SK-N-SH (cell line): Measurements from ENCODE around the gene RASL10A. TPM values are rescaled to one million over a fixed set of nuclear protein-coding genes. Genes with fewer than 3 reads are reported as not detected.

Experiments used
- CTCF ChIA-PET: fragments of 300-600, 350-600 bp; formaldehyde crosslinking; extraction: SDS; loops from one replicate; lab custom pipeline; 2021; lab: Yijun Ruan, JAX
- POLR2A ChIA-PET: fragments of 350-600 bp; sonication (Branson Sonifier 250); formaldehyde crosslinking; extraction: SDS; loops from one replicate; lab custom pipeline; 2020; ENCODE audit warnings: antibody characterized with exemption, inconsistent platforms; lab: Yijun Ruan, JAX
- DNase-seq: peaks from one replicate; pipeline ENCODE4 v3.0.0; 2012
- H2AFZ ChIP-seq: fragments of 200-600 bp; sonication (generic); 2 replicates; pipeline ENCODE4 v1.8.1; 2016; ENCODE audit warnings: antibody characterized with exemption, mild to moderate bottlenecking, low read depth
- H3F3A ChIP-seq: fragments of 200-600 bp; sonication (generic); replicated peaks from 2 replicates; pipeline ENCODE3; 2016; ENCODE audit warnings: antibody characterized with exemption, mild to moderate bottlenecking; ENCODE audit not compliant: insufficient read depth
- H3K27ac ChIP-seq, 2 experiments: fragments of 200-500 bp in 1 of 2; fragments of 200-600 bp in 1 of 2; sonication (Bioruptor generic) in 1 of 2; sonication (generic), shearing (Covaris generic) in 1 of 2; 2 replicates each; pipeline versions ENCODE4 v1.5.1 to v1.6.1; 2014 to 2016; ENCODE audit warnings: low read depth in 2 of 2, inconsistent platforms in 1 of 2, low read length in 1 of 2, mild to moderate bottlenecking in 1 of 2, mixed read lengths in 1 of 2
- H3K27me3 ChIP-seq: fragments of 200-600 bp; sonication (generic), shearing (Covaris generic); 2 replicates; pipeline ENCODE4 v1.6.1; 2016; ENCODE audit warnings: mixed run types; ENCODE audit not compliant: insufficient read depth
- H3K36me3 ChIP-seq, 2 experiments: fragments of 200-500 bp in 1 of 2; fragments of 200-600 bp in 1 of 2; sonication (Bioruptor generic) in 1 of 2; sonication (generic) in 1 of 2; replicated peaks in 1 of 2; 2 replicates each; pipeline versions ENCODE3 to v1.5.1; 2014 to 2016; ENCODE audit warnings: low read length in 1 of 2, mild to moderate bottlenecking in 1 of 2; ENCODE audit not compliant: insufficient read depth in 2 of 2, control insufficient read depth in 1 of 2
- H3K4me1 ChIP-seq, 2 experiments: fragments of 200-500 bp in 1 of 2; fragments of 200-600 bp in 1 of 2; sonication (Bioruptor generic) in 1 of 2; sonication (generic), shearing (Covaris generic) in 1 of 2; 2 replicates each; pipeline versions ENCODE4 v1.5.1 to v1.6.1; 2014 to 2016; ENCODE audit warnings: low read depth in 1 of 2, low read length in 1 of 2, mixed run types in 1 of 2; ENCODE audit not compliant: insufficient read depth in 2 of 2, control insufficient read depth in 1 of 2
- H3K4me2 ChIP-seq: fragments of 200-600 bp; sonication (generic), shearing (Covaris generic); 2 replicates; pipeline ENCODE4 v1.6.1; 2017; ENCODE audit warnings: mixed run types
- H3K4me3 ChIP-seq, 2 experiments: fragments of 200-500 bp in 1 of 2; fragments of 200-600 bp in 1 of 2; sonication (Bioruptor generic) in 1 of 2; sonication (generic), shearing (Covaris generic) in 1 of 2; 2 replicates each; pipeline versions ENCODE4 v1.5.1 to v1.8.1; 2014 to 2016; ENCODE audit warnings: low read depth in 2 of 2, inconsistent platforms in 1 of 2, low read length in 1 of 2, mild to moderate bottlenecking in 1 of 2, mixed read lengths in 1 of 2, moderate library complexity in 1 of 2
- H3K79me2 ChIP-seq: fragments of 200-600 bp; sonication (generic); 2 replicates; pipeline ENCODE4 v1.8.1; 2017; ENCODE audit warnings: mild to moderate bottlenecking; ENCODE audit not compliant: insufficient read depth
- H3K9ac ChIP-seq: fragments of 200-600 bp; sonication (generic); 2 replicates; pipeline ENCODE4 v1.6.1; 2017; ENCODE audit warnings: mixed run types
- H3K9me2 ChIP-seq: fragments of 200-600 bp; sonication (generic); 2 replicates; pipeline ENCODE4 v1.6.1; 2017; ENCODE audit warnings: mixed run types
- H3K9me3 ChIP-seq: fragments of 200-600 bp; sonication (generic); 2 replicates; pipeline ENCODE4 v1.6.1; 2017; ENCODE audit warnings: mixed run types, mild to moderate bottlenecking, moderate library complexity
- H4K20me1 ChIP-seq: fragments of 200-600 bp; sonication (generic); 2 replicates; pipeline ENCODE4 v1.6.1; 2017; ENCODE audit warnings: mild to moderate bottlenecking, mixed run types; ENCODE audit not compliant: insufficient read depth
- CHD2 ChIP-seq: fragments of 150-350 bp; IDR thresholded peaks from 2 replicates; pipeline ENCODE4 v1.6.1; 2018; ENCODE audit warnings: low read length; ENCODE audit not compliant: partially characterized antibody
- CTCF ChIP-seq: fragments of 200-600 bp; sonication (generic); IDR thresholded peaks from 2 replicates; pipeline ENCODE4 v1.6.1; 2017; ENCODE audit warnings: antibody characterized with exemption, mild to moderate bottlenecking, moderate library complexity
- ELF1 ChIP-seq: IDR thresholded peaks from 2 replicates; pipeline ENCODE4 v1.4.0; 2012
- EZH2phosphoT487 ChIP-seq: fragments of 200-600 bp; sonication (generic); IDR thresholded peaks from 2 replicates; pipeline ENCODE4 v1.6.1; 2017; ENCODE audit warnings: low read depth, mixed run types, mild to moderate bottlenecking, antibody characterized with exemption, moderate library complexity, borderline replicate concordance
- FOSL2 ChIP-seq: IDR thresholded peaks from 2 replicates; pipeline ENCODE4 v1.4.0; 2012; ENCODE audit warnings: low read depth, mild to moderate bottlenecking, moderate library complexity, borderline replicate concordance
- FOXJ3 ChIP-seq: sonication (generic); formaldehyde crosslinking; IDR thresholded peaks from 2 replicates; pipeline ENCODE4 v1.5.1; 2020; ENCODE audit warnings: mild to moderate bottlenecking, missing genetic modification reagents
- FOXM1 ChIP-seq: IDR thresholded peaks from 2 replicates; pipeline ENCODE4 v1.4.0; 2012; ENCODE audit warnings: low read depth, mild to moderate bottlenecking
- GABPA ChIP-seq: IDR thresholded peaks from 2 replicates; pipeline ENCODE4 v1.4.0; 2012; ENCODE audit warnings: low read depth, mild to moderate bottlenecking
- MAX ChIP-seq: IDR thresholded peaks from 2 replicates; pipeline ENCODE4 v1.4.0; 2012; ENCODE audit warnings: low read depth
- MXI1 ChIP-seq: IDR thresholded peaks from 2 replicates; pipeline ENCODE4 v1.6.1; 2012; ENCODE audit warnings: mild to moderate bottlenecking, low read depth, low read length, improper control_type of control experiment
- NFIC ChIP-seq: IDR thresholded peaks from 2 replicates; pipeline ENCODE4 v1.4.0; 2012; ENCODE audit warnings: borderline replicate concordance
- NRF1 ChIP-seq: IDR thresholded peaks from 2 replicates; pipeline ENCODE4 v1.6.1; 2012; ENCODE audit warnings: low read depth, mild to moderate bottlenecking, low read length
- PBX3 ChIP-seq: IDR thresholded peaks from 2 replicates; pipeline ENCODE4; 2012
- POLR2AphosphoS5 ChIP-seq: IDR thresholded peaks from 2 replicates; pipeline ENCODE4 v1.6.1; 2012; ENCODE audit warnings: low read depth, low read length
- RAD21 ChIP-seq: IDR thresholded peaks from 2 replicates; pipeline ENCODE4 v1.6.1; 2012; ENCODE audit warnings: mild to moderate bottlenecking, low read length
- RCOR1 ChIP-seq: fragments of 150-350 bp; IDR thresholded peaks from 2 replicates; pipeline ENCODE4 v1.6.1; 2017; ENCODE audit warnings: antibody characterized with exemption, low read length
- REST ChIP-seq: IDR thresholded peaks from 2 replicates; pipeline ENCODE4 v1.6.1; 2012; ENCODE audit warnings: mild to moderate bottlenecking, low read depth, low read length, moderate library complexity
- RXRA ChIP-seq: IDR thresholded peaks from 2 replicates; pipeline ENCODE4 v1.4.0; 2012; ENCODE audit warnings: low read depth, mild to moderate bottlenecking, borderline replicate concordance
- SMC3 ChIP-seq: IDR thresholded peaks from 2 replicates; pipeline ENCODE4 v1.6.1; 2012; ENCODE audit warnings: low read depth, low read length, improper control_type of control experiment
- TAF1 ChIP-seq: IDR thresholded peaks from 2 replicates; pipeline ENCODE4 v1.6.1; 2012; ENCODE audit warnings: low read depth, mild to moderate bottlenecking, low read length, moderate library complexity, borderline replicate concordance
- TCF12 ChIP-seq: IDR thresholded peaks from 2 replicates; pipeline ENCODE4 v1.4.0; 2012
- USF2 ChIP-seq: fragments of 150-350 bp; IDR thresholded peaks from 2 replicates; pipeline ENCODE4 v1.6.1; 2017; ENCODE audit warnings: antibody characterized with exemption, low read length, low read depth, borderline replicate concordance
- YY1 ChIP-seq: IDR thresholded peaks from 2 replicates; pipeline ENCODE4 v1.4.0; 2012; ENCODE audit warnings: low read depth, mild to moderate bottlenecking
- WGBS: methylation state at CpG from one replicate; pipeline ENCODE4 v1.1.6; 2017; ENCODE audit warnings: low lambda C conversion rate; 5-methylcytosine and 5-hydroxymethylcytosine counted together
- polyA plus RNA-seq, 3 experiments: library from polyadenylated mRNA; depleted of rRNA; stranded (reverse); fragments of >200 nt; gene quantifications; 2 replicates each; pipeline ENCODE4 v1.2.3, GENCODE V29; 2012

The RASL10A gene
- polyA plus RNA-seq, 1 of the 3 experiments (the other 2 are of a cell fraction), result 0.36 TPM

- peaks cover 15 to 51% of the 10 kb centered on the region in 2 experiments; a peak in 3 of 4 replicates for H3K4me1 ChIP-seq
- peaks cover 5% of the 10 kb centered on the region for H3F3A ChIP-seq
- H2AFZ ChIP-seq, result peak within 1 kb of the TSS; percentile 89
- no peaks in the 10 kb centered on the region for H3K9me2 ChIP-seq
- no peaks in the 10 kb centered on the region for H3K9me3 ChIP-seq
- H3K36me3 ChIP-seq, result peaks cover 0 to 1% of the 10 kb centered on the region in 2 experiments
- peak within 1 kb of the TSS; percentile 91 for H3K4me2 ChIP-seq
- no peaks in the 10 kb centered on the region for H3K27me3 ChIP-seq
- H3K27ac ChIP-seq, result peak within 1 kb of the TSS; percentile 88 to 89
- POLR2A ChIA-PET, result interaction anchor here (1.1 kb wide), 1 partner anchor 248 kb away, joined by 4 read pairs; the partner anchor contains the start of gene THOC5
- peaks cover 30% of the 10 kb centered on the region for H3K79me2 ChIP-seq
- peak; percentile 96 for DNase-seq
- peak; percentile 61 for TF ChIP-seq CTCF
- 0 out of 2 replicates have a peak, but pooled peaks have one; percentile 23 for TF ChIP-seq GABPA
- peak; percentile 65 for TF ChIP-seq RAD21
- no peak for TF ChIP-seq RCOR1
- peak; percentile 31; the same call in 1 of the 2 replicates for TF ChIP-seq POLR2AphosphoS5
- TF ChIP-seq REST, result no peak
- TF ChIP-seq NRF1, result no peak
- no peak for TF ChIP-seq EZH2phosphoT487
- TF ChIP-seq PBX3, result peak; percentile 42; the same call in 1 of the 2 replicates
- TF ChIP-seq ELF1, result peak; percentile 21; the same call in 1 of the 2 replicates
- TF ChIP-seq MAX, result 0 out of 2 replicates have a peak, but pooled peaks have one; percentile 37
- TF ChIP-seq CHD2, result peak; percentile 62
- TF ChIP-seq FOXJ3, result no peak
- no peak for TF ChIP-seq MXI1
- TF ChIP-seq RXRA, result no peak
- TF ChIP-seq TAF1, result no peak
- peak; percentile 77 for TF ChIP-seq YY1
- TF ChIP-seq TCF12, result no peak
- TF ChIP-seq FOSL2, result no peak
- TF ChIP-seq FOXM1, result no peak
- TF ChIP-seq NFIC, result no peak
- peak; percentile 58 for TF ChIP-seq SMC3
- no peak for TF ChIP-seq USF2
- peaks cover 7% of the 10 kb centered on the region; the same call in 1 of the 2 replicates for H4K20me1 ChIP-seq
- CTCF ChIA-PET, result interaction anchor here (0.6 to 3.3 kb wide), 17 partner anchors 8 to 69 kb away, joined by 3 to 63 read pairs (median 4); partner anchors contain the start of gene EWSR1
- peak within 1 kb of the TSS; percentile 90 for H3K9ac ChIP-seq
- 2% methylated on average over 13 of the region's 40 CpGs for WGBS
- H3K4me3 ChIP-seq, result peak within 1 kb of the TSS; percentile 74 to 85
Observed at GRCh38 chr22:29306175-29306834, 9.2 kb downstream of the RASL10A start, which contains the start of gene GAS2L1. TSS of gene GAS2L1 (plus strand) at chr22:29306650. CDS start at chr22:29308106, 1,456 bp downstream.
